ENCODE data around the gene INPP5F. TPM values are rescaled to one million over a fixed set of nuclear protein-coding genes. Genes with fewer than 3 reads are reported as not detected.

The INPP5F gene
- total RNA-seq, 1 donor from 2014 or later: 16.0 TPM

DNA sequence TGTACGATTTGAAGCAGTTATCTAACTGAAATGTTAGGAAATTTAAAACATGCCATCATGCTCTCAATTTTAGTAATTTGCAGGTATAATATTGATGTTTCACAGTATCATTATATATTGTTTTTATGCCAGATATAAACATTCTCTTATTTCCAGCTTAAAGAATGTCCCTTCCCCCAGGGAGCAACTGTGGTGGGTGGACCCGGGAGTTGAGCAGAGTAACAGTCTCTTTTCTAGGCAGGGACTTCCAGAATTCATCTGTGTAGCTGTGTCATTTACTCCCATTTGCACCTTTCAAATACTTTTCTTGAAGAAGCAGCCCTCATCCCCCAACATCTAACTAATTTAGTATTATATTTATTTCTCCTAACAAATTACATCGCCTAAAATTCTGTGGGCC lies 9.6 kb downstream of the INPP5F start:
- peaks cover 21% of the 10 kb centered on the region for H3K4me1 ChIP-seq
- TF ChIP-seq, protein P1, sequence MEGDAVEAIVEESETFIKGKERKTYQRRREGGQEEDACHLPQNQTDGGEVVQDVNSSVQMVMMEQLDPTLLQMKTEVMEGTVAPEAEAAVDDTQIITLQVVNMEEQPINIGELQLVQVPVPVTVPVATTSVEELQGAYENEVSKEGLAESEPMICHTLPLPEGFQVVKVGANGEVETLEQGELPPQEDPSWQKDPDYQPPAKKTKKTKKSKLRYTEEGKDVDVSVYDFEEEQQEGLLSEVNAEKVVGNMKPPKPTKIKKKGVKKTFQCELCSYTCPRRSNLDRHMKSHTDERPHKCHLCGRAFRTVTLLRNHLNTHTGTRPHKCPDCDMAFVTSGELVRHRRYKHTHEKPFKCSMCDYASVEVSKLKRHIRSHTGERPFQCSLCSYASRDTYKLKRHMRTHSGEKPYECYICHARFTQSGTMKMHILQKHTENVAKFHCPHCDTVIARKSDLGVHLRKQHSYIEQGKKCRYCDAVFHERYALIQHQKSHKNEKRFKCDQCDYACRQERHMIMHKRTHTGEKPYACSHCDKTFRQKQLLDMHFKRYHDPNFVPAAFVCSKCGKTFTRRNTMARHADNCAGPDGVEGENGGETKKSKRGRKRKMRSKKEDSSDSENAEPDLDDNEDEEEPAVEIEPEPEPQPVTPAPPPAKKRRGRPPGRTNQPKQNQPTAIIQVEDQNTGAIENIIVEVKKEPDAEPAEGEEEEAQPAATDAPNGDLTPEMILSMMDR (IDR thresholded peaks at IDR 0.05): no peak

GRCh38 chr10:119736220-119736619 lies 10.4 kb downstream of the INPP5F start:
- intact Hi-C loops (cut with DNase I): no loop called here
- ATAC-seq (no peak), DNase-seq (no peak)
- H3K4me3 ChIP-seq: no peak overlapping the region
- H3K27ac ChIP-seq: no peak overlapping the region
- TF ChIP-seq, protein P1 (IDR thresholded peaks at IDR 0.05): no peak
- no peaks in the 10 kb centered on the region for H3K9me3 ChIP-seq
- H3K4me1 ChIP-seq: peaks cover 21% of the 10 kb centered on the region
- H3K36me3 ChIP-seq: no peaks in the 10 kb centered on the region
- H3K27me3 ChIP-seq (ENCODE audit: low read depth): no peaks in the 10 kb centered on the region

More for the DNA sequence above, 9.6 kb downstream of the INPP5F start:
- intact Hi-C loops (cut with DNase I): no loop called here
- DNase-seq (no peak), ATAC-seq (no peak)
- no peaks in the 10 kb centered on the region for H3K36me3 ChIP-seq
- H3K27ac ChIP-seq: no peak overlapping the region
- no peak overlapping the region for H3K4me3 ChIP-seq
- no peaks in the 10 kb centered on the region for H3K9me3 ChIP-seq
- H3K27me3 ChIP-seq (ENCODE audit: low read depth): no peaks in the 10 kb centered on the region

DNA sequence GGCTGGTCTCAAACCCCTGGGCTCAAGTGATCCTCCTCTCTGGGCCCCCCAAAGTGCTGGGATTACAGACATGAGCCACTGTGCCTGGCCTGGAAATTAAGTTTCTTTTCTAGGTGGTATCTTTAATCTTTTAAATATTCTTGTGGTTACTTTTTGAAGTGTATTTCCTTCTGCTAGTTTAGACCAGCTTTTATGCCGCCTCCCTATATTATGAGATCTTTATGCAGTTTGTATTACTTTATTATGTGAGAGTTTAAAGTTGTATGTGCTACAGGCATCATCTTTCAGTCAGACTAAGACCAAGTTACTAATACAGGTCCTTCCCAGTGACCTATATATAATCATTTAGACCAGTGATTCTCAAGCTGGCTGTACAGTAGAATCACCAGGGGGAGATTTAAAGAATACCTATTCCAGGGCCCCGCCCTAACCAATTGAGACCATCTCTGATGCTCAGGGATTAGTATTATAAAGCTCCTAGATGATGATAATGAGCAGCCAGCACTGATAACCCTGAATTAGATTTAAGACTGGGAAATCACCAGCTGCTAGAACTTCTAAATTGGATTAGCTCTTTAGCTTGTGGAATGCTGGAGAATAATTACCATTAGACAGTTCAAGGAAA lies 11.3 kb downstream of the INPP5F start:
- intact Hi-C loops (cut with DNase I): no loop called here
- TF ChIP-seq, protein P1 (IDR thresholded peaks at IDR 0.05): no peak
- ATAC-seq: peak in 1 of 2 donors; percentile 17

DNA sequence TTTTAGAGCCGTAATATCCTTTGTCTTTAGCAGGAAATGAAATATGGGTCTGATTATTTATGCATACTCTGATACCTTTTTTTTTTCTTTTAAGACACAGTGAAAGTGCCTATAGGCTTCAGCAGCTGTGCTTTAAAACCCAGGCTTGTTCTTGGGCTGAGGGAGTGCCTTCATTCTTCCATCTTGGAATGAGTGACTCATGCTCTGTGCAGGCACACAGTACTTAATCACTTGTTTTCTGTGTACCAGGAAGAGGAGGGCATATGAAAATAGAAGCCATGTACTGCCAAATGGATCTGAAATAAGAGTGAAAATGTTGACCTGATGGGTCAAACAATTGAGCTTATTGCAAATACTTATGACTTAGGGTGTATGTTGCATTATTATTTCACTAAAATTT lies 12.0 kb downstream of the INPP5F start:
- DNase-seq (no peak), ATAC-seq (peak; percentile 88 to 95)
- no peak overlapping the region for H3K4me3 ChIP-seq
- no peaks in the 10 kb centered on the region for H3K9me3 ChIP-seq
- H3K27me3 ChIP-seq (ENCODE audit: low read depth): no peaks in the 10 kb centered on the region
- H3K27ac ChIP-seq: peak overlapping the region; percentile 44
- TF ChIP-seq, protein P1 (IDR thresholded peaks at IDR 0.05): no peak
- H3K4me1 ChIP-seq: peaks cover 21% of the 10 kb centered on the region
- H3K36me3 ChIP-seq: no peaks in the 10 kb centered on the region
- intact Hi-C loops (cut with DNase I): no loop called here

More for the DNA sequence above, 11.3 kb downstream of the INPP5F start:
- no peak overlapping the region for H3K27ac ChIP-seq
- H3K27me3 ChIP-seq (ENCODE audit: low read depth): no peaks in the 10 kb centered on the region
- H3K9me3 ChIP-seq: no peaks in the 10 kb centered on the region
- H3K4me3 ChIP-seq: no peak overlapping the region
- DNase-seq: no peak
- no peaks in the 10 kb centered on the region for H3K36me3 ChIP-seq
- peaks cover 21% of the 10 kb centered on the region for H3K4me1 ChIP-seq

GRCh38 chr10:119738962-119739361 lies 13.1 kb downstream of the INPP5F start:
- TF ChIP-seq, protein P1 (IDR thresholded peaks at IDR 0.05): no peak
- ATAC-seq (no peak), DNase-seq (no peak)
- H3K9me3 ChIP-seq: no peaks in the 10 kb centered on the region
- no peaks in the 10 kb centered on the region for H3K36me3 ChIP-seq
- H3K27me3 ChIP-seq (ENCODE audit: low read depth): no peaks in the 10 kb centered on the region
- intact Hi-C loops (cut with DNase I): no loop called here
- H3K4me1 ChIP-seq: peaks cover 21% of the 10 kb centered on the region
- H3K4me3 ChIP-seq: no peak overlapping the region
- H3K27ac ChIP-seq: no peak overlapping the region
